Pancreas (tissue), 10 donors: Measurements from ENCODE around the gene C10orf95. TPM values are rescaled to one million over a fixed set of nuclear protein-coding genes. Genes with fewer than 3 reads are reported as not detected.

Experiments used
- ATAC-seq, 4 donors: fragments of 200-7000 bp; cut with Tn5 transposase; one replicate each; pipeline versions ENCODE4 v1.8.0 to v1.9.1; 2020; ENCODE audit warnings: mild to moderate bottlenecking in 4 of 4, moderate library complexity in 4 of 4
- DNase-seq, 6 donors: peaks; one replicate each; pipeline ENCODE4 v3.0.0-alpha.2; 2020
- FAIRE-seq: peaks from 2 replicates; lab custom pipeline; 2012; peaks lifted over from hg19 to GRCh38; lab: Jason Lieb, UNC
- H3K27ac ChIP-seq, 4 donors: fragments of 200-600 bp; sonication (generic); 1 replicate in 3 of 4; 2 replicates in 1 of 4; pipeline versions ENCODE4 v1.5.0 to v1.8.0; 2020
- H3K27me3 ChIP-seq, 4 donors: fragments of 200-600 bp; one replicate each; pipeline ENCODE4 v1.8.0; 2021
- H3K36me3 ChIP-seq, 3 donors: fragments of 200-600 bp; sonication (generic) in 1 of 3; one replicate each; pipeline versions ENCODE4 v1.5.0 to v1.8.0; 2020 to 2021
- H3K4me1 ChIP-seq, 3 donors: fragments of 200-600 bp; one replicate each; pipeline ENCODE4 v1.8.0; 2021
- H3K4me3 ChIP-seq, 4 donors: fragments of 200-600 bp; sonication (generic) in 2 of 4; one replicate each; pipeline versions ENCODE4 v1.5.0 to v1.8.0; 2020 to 2021
- H3K9me3 ChIP-seq, 4 donors: fragments of 200-600 bp; one replicate each; pipeline ENCODE4 v1.8.0; 2021
- WGBS, 2 donors: extraction: QIAGEN DNeasy Blood & Tissue Kit; methylation state at CpG; one replicate each; pipeline ENCODE4 v1.1.7; 2013; 5-methylcytosine and 5-hydroxymethylcytosine counted together
- intact Hi-C, 3 donors: fragments of 100-400 bp; cut with DNase I; formaldehyde crosslinking; loops; one replicate each; pipeline versions ENCODE4 v1.11.1 to v1.14.2; 2022
- polyA plus RNA-seq, 2 donors: library from polyadenylated mRNA; stranded (reverse); fragments of 200-250 nt; gene quantifications; one replicate each; pipeline ENCODE4 v1.2.3, GENCODE V29; 2013
- total RNA-seq, 6 donors: library from RNA; stranded (reverse); fragmentation: NEBNext Ultra II Directional in 4 of 6; extraction: Animal tissue kit (Norgen Biotek cat#: 25700) in 4 of 6; gene quantifications; one replicate each; pipeline versions ENCODE4 v1.2.1 to v1.2.4, GENCODE V29; 2021 to 2023
- TF ChIP-seq, protein P1 (sequence below), 4 donors: fragments of 200-600 bp; sonication (generic) in 3 of 4; IDR thresholded peaks; one replicate each; pipeline versions ENCODE4 v1.5.0 to v1.8.0; 2021; ENCODE audit warnings: antibody characterized with exemption in 4 of 4
- donor health status: healthy with polysubstance abuse.
- donor health status: DM: no; HTN: no; CAD: no; lungs with moderate emphysema.
- donor health status: DM: no; HTN: no; CAD: no.
- donor health status: control.
- donor health status: control.
- donor health status: Bipolar disorder and iron deficiency.
- donor health status: DM: yes; HTN: yes; CAD: no.
- donor health status: DM: no; HTN: no; CAD: no.
- donor health status: DM: no; HTN: no; CAD: no.
- donor health status: DM: yes; HTN: yes; CAD: no.

Gene C10orf95
- total and polyA plus RNA-seq, 8 donors = 0.37 to 1.2 (median 0.46) TPM

- TF ChIP-seq, protein P1, sequence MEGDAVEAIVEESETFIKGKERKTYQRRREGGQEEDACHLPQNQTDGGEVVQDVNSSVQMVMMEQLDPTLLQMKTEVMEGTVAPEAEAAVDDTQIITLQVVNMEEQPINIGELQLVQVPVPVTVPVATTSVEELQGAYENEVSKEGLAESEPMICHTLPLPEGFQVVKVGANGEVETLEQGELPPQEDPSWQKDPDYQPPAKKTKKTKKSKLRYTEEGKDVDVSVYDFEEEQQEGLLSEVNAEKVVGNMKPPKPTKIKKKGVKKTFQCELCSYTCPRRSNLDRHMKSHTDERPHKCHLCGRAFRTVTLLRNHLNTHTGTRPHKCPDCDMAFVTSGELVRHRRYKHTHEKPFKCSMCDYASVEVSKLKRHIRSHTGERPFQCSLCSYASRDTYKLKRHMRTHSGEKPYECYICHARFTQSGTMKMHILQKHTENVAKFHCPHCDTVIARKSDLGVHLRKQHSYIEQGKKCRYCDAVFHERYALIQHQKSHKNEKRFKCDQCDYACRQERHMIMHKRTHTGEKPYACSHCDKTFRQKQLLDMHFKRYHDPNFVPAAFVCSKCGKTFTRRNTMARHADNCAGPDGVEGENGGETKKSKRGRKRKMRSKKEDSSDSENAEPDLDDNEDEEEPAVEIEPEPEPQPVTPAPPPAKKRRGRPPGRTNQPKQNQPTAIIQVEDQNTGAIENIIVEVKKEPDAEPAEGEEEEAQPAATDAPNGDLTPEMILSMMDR (IDR thresholded peaks at IDR 0.05) = no peak
- peaks cover 10 to 78% (median 50%) of the 10 kb centered on the region in 3 donors for H3K36me3 ChIP-seq
- no peaks in the 10 kb centered on the region for H3K4me1 ChIP-seq
- intact Hi-C loops = no loop called here
- H3K27me3 ChIP-seq = no peaks in the 10 kb centered on the region
- H3K9me3 ChIP-seq = no peaks in the 10 kb centered on the region
- no peak overlapping the region for H3K27ac ChIP-seq
- DNase-seq (no peak), FAIRE-seq (no peak), ATAC-seq (no peak)
- 95 to 96% methylated on average over 13 of the region's 13 CpGs for WGBS, 2 donors
- H3K4me3 ChIP-seq = no peak overlapping the region
These were observed 32.7 kb upstream of the C10orf95 start for GRCh38 chr10:102484021-102484420.

- no peak for ATAC-seq
- Histone ChIP-seq H3K4me3 (no peak overlapping the region), H3K9me3 (no peaks in the 10 kb centered on the region), H3K4me1 (no peaks in the 10 kb centered on the region), H3K36me3 (peaks cover 10 to 45% (median 27%) of the 10 kb centered on the region in 3 donors), H3K27ac (no peak overlapping the region), H3K27me3 (no peaks in the 10 kb centered on the region)
- peak in 1 of 6 donors; percentile 10 for DNase-seq
- TF ChIP-seq, protein P1 (IDR thresholded peaks at IDR 0.05) = no peak
- no peak for FAIRE-seq
- 82 to 87% methylated on average over 9 of the region's 9 CpGs for WGBS, 2 donors
- intact Hi-C loops = no loop called here
These were observed 29.1 kb upstream of the C10orf95 start for GRCh38 chr10:102480396-102480795.

DNA sequence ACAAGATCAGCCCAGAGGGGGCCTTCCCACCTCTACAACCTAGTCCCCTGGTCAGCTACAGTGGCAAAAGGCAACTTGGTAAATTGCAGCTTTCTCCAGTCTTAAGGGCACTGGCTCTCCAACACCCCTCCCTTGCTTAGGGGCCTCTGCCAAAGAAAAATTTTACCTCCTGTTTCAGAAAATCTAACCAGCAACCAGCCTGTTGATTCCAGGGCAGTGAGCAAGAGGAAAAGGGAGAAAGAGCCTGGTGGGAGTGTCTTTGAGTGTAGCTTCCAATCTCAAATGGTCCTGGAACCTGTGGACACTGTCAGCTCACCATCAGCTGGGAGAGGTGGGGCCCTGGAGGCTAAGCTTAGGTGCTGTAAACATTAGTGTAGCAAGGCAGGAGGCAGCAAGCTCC, 28.3 kb upstream of the C10orf95 start:
- Histone ChIP-seq H3K9me3 (no peaks in the 10 kb centered on the region), H3K36me3 (peaks cover 10 to 38% (median 20%) of the 10 kb centered on the region in 3 donors), H3K27me3 (no peaks in the 10 kb centered on the region), H3K27ac (no peak overlapping the region), H3K4me1 (no peaks in the 10 kb centered on the region), H3K4me3 (no peak overlapping the region)
- ATAC-seq = no peak
- TF ChIP-seq, protein P1 (IDR thresholded peaks at IDR 0.05) = no peak
- DNase-seq = peak in 1 of 6 donors; percentile 10
- intact Hi-C loops = loop anchor here in 1 of 3 donors (5.0 kb wide), 1 partner anchor 247 kb away; no protein-coding TSS in a partner anchor
- FAIRE-seq = no peak

GRCh38 chr10:102476466-102477141, 25.3 kb upstream of the C10orf95 start:
- FAIRE-seq (no peak), ATAC-seq (no peak), DNase-seq (peak in 1 of 6 donors; percentile 21)
- no peaks in the 10 kb centered on the region for H3K27me3 ChIP-seq
- no peak overlapping the region for H3K4me3 ChIP-seq
- intact Hi-C loops = loop anchor here in 1 of 3 donors (5.0 kb wide), 1 partner anchor 244 kb away; no protein-coding TSS in a partner anchor
- H3K36me3 ChIP-seq = peaks cover 0 to 7% (median 3%) of the 10 kb centered on the region in 3 donors
- WGBS, 2 donors = 51 to 78% methylated on average over 9 of the region's 9 CpGs
- TF ChIP-seq, protein P1 (IDR thresholded peaks at IDR 0.05) = no peak
- H3K9me3 ChIP-seq = no peaks in the 10 kb centered on the region
- H3K4me1 ChIP-seq = no peaks in the 10 kb centered on the region
- H3K27ac ChIP-seq = no peak overlapping the region
